ENCODE data around the gene ARFGAP1.

ARFGAP1 gene

GRCh38 chr20:63233924-63234323, 38.7 kb upstream of the ARFGAP1 start:
- POLR2A ChIA-PET = no interaction called here
- CTCF ChIA-PET = interaction anchor here (1.7 kb wide), 1 partner anchor 11 kb away, joined by 18 read pairs; no protein-coding TSS in a partner anchor
- no peak for TF ChIP-seq PKNOX1 (IDR thresholded peaks at IDR 0.05)
- TF ChIP-seq LEF1 (IDR thresholded peaks at IDR 0.05; ENCODE audit: borderline replicate concordance) = no peak
- TF ChIP-seq BHLHE40 (IDR thresholded peaks at IDR 0.05; ENCODE audit: borderline replicate concordance) = no peak
- TF ChIP-seq ELF4 (IDR thresholded peaks at IDR 0.05) = no peak
- no peak for TF ChIP-seq CTBP1 (IDR thresholded peaks at IDR 0.05; ENCODE audit: borderline replicate concordance)
- no peak for TF ChIP-seq SUZ12 (IDR thresholded peaks at IDR 0.05)
- TF ChIP-seq NFRKB (IDR thresholded peaks at IDR 0.05) = no peak
- no peak for TF ChIP-seq SP1 (IDR thresholded peaks at IDR 0.05)
- TF ChIP-seq FOXA1 (IDR thresholded peaks at IDR 0.05) = no peak
- TF ChIP-seq L3MBTL2 (conservative IDR thresholded peaks at IDR 0.05) = no peak
- TF ChIP-seq ZNF384 (IDR thresholded peaks at IDR 0.05) = no peak
- no peak for TF ChIP-seq HDGF (IDR thresholded peaks at IDR 0.05; ENCODE audit: borderline replicate concordance)
- no peak for TF ChIP-seq TARDBP (IDR thresholded peaks at IDR 0.05)
- TF ChIP-seq FOXM1 (IDR thresholded peaks at IDR 0.05; ENCODE audit: borderline replicate concordance) = no peak
- TF ChIP-seq ARNT (IDR thresholded peaks at IDR 0.05) = no peak
- no peak for TF ChIP-seq FOXK2 (IDR thresholded peaks at IDR 0.05)
- DNase-seq (ENCODE audit: extremely low spot score) = no peak

- no peak for DNase-seq (ENCODE audit: extremely low spot score)
- POLR2A ChIA-PET = no interaction called here
- CTCF ChIA-PET = interaction anchor here (0.6 to 2.1 kb wide), 2 partner anchors 12 to 24 kb away, joined by 3 to 6 read pairs; no protein-coding TSS in a partner anchor
- TF ChIP-seq ZNF384 (IDR thresholded peaks at IDR 0.05) (no peak), HDGF (IDR thresholded peaks at IDR 0.05; ENCODE audit: borderline replicate concordance) (no peak), CTBP1 (IDR thresholded peaks at IDR 0.05; ENCODE audit: borderline replicate concordance) (no peak), SP1 (IDR thresholded peaks at IDR 0.05) (no peak), FOXK2 (IDR thresholded peaks at IDR 0.05) (no peak), ARNT (IDR thresholded peaks at IDR 0.05) (no peak), BHLHE40 (IDR thresholded peaks at IDR 0.05; ENCODE audit: borderline replicate concordance) (no peak), FOXM1 (IDR thresholded peaks at IDR 0.05; ENCODE audit: borderline replicate concordance) (no peak)
Observed at GRCh38 chr20:63234693-63235398, 37.8 kb upstream of the ARFGAP1 start.

- no peak for DNase-seq (ENCODE audit: extremely low spot score)
- ChIA-PET POLR2A (no interaction called here), CTCF (interaction anchor here (0.6 to 2.1 kb wide), 2 partner anchors 12 to 24 kb away, joined by 3 to 6 read pairs; no protein-coding TSS in a partner anchor)
- TF ChIP-seq NFRKB (IDR thresholded peaks at IDR 0.05) (no peak), LEF1 (IDR thresholded peaks at IDR 0.05; ENCODE audit: borderline replicate concordance) (no peak), FOXM1 (IDR thresholded peaks at IDR 0.05; ENCODE audit: borderline replicate concordance) (no peak), SUZ12 (IDR thresholded peaks at IDR 0.05) (no peak), ELF4 (IDR thresholded peaks at IDR 0.05) (no peak), L3MBTL2 (conservative IDR thresholded peaks at IDR 0.05) (no peak), FOXA1 (IDR thresholded peaks at IDR 0.05) (no peak), ARNT (IDR thresholded peaks at IDR 0.05) (no peak), HDGF (IDR thresholded peaks at IDR 0.05; ENCODE audit: borderline replicate concordance) (no peak), BHLHE40 (IDR thresholded peaks at IDR 0.05; ENCODE audit: borderline replicate concordance) (no peak), SP1 (IDR thresholded peaks at IDR 0.05) (no peak), PKNOX1 (IDR thresholded peaks at IDR 0.05) (no peak), ZNF384 (IDR thresholded peaks at IDR 0.05) (no peak), CTBP1 (IDR thresholded peaks at IDR 0.05; ENCODE audit: borderline replicate concordance) (no peak), FOXK2 (IDR thresholded peaks at IDR 0.05) (no peak), TARDBP (IDR thresholded peaks at IDR 0.05) (no peak)
Observed at GRCh38 chr20:63235399-63235983, 37.1 kb upstream of the ARFGAP1 start, which contains the start of gene BIRC7. BIRC7 (plus strand) TSS chr20:63235905; CDS start chr20:63236097, 192 bp downstream.

- TF ChIP-seq LEF1 (IDR thresholded peaks at IDR 0.05; ENCODE audit: borderline replicate concordance) = no peak
- ChIA-PET CTCF (interaction anchor here (1.4 to 2.1 kb wide), 2 partner anchors 13 kb away, joined by 5 to 6 read pairs; no protein-coding TSS in a partner anchor), POLR2A (no interaction called here)
- no peak for DNase-seq (ENCODE audit: extremely low spot score)
Observed at GRCh38 chr20:63236116-63236837, 36.3 kb upstream of the ARFGAP1 start.

GRCh38 chr20:63238031-63238430, 34.6 kb upstream of the ARFGAP1 start:
- no peak for DNase-seq (ENCODE audit: extremely low spot score)
- TF ChIP-seq SUZ12 (IDR thresholded peaks at IDR 0.05) (no peak), ARNT (IDR thresholded peaks at IDR 0.05) (no peak), PKNOX1 (IDR thresholded peaks at IDR 0.05) (no peak), HDGF (IDR thresholded peaks at IDR 0.05; ENCODE audit: borderline replicate concordance) (no peak), ZNF384 (IDR thresholded peaks at IDR 0.05) (no peak), BHLHE40 (IDR thresholded peaks at IDR 0.05; ENCODE audit: borderline replicate concordance) (no peak), FOXA1 (IDR thresholded peaks at IDR 0.05) (no peak), SP1 (IDR thresholded peaks at IDR 0.05) (no peak), L3MBTL2 (conservative IDR thresholded peaks at IDR 0.05) (no peak), NFRKB (IDR thresholded peaks at IDR 0.05) (no peak), CTBP1 (IDR thresholded peaks at IDR 0.05; ENCODE audit: borderline replicate concordance) (no peak), TARDBP (IDR thresholded peaks at IDR 0.05) (no peak), FOXK2 (IDR thresholded peaks at IDR 0.05) (no peak), FOXM1 (IDR thresholded peaks at IDR 0.05; ENCODE audit: borderline replicate concordance) (no peak), LEF1 (IDR thresholded peaks at IDR 0.05; ENCODE audit: borderline replicate concordance) (no peak)
- ChIA-PET POLR2A (no interaction called here), CTCF (no interaction called here)
